Measurements from ENCODE around the gene PDE6A. TPM values are rescaled to one million over a fixed set of nuclear protein-coding genes. Genes with fewer than 3 reads are reported as not detected.

PDE6A gene
- polyA plus RNA-seq, 4 donors = 0.09 to 0.13 (median 0.11) TPM

- DNase-seq (ENCODE audit: low read depth in 4 of 4, low spot score in 3 of 4) = no peak
Observed at GRCh38 chr5:149823375-149823774, 121.2 kb downstream of the PDE6A start.

GRCh38 chr5:149822301-149822700 is 122.3 kb downstream of the PDE6A start:
- DNase-seq (ENCODE audit: low read depth in 4 of 4, low spot score in 3 of 4) = no peak

GRCh38 chr5:149820536-149821510 is 123.8 kb downstream of the PDE6A start:
- no peak for DNase-seq (ENCODE audit: low read depth in 4 of 4, low spot score in 3 of 4)

DNA sequence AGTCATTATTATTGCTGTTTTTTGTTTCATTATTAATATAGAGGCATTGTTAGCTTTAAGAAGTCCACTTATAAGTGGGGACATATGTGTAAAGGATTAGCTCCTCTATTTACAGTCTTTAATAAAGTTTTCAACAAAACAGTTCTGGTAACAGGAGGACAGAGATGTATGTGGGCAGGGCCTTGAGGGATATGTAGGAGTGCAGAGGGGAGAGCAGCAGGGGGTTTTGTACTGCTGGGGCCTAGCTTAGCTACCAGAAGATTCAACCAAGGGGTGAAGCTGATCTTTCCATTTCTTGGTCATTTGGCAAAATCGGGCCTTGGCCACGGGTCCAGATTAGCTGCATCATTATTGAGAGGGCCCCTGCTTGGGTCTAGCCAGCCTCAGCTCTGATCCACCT is 124.6 kb downstream of the PDE6A start:
- DNase-seq (ENCODE audit: low read depth in 4 of 4, low spot score in 3 of 4) = no peak

- no peak for DNase-seq (ENCODE audit: low read depth in 4 of 4, low spot score in 3 of 4)
Observed at GRCh38 chr5:149818116-149818515, 126.5 kb downstream of the PDE6A start.

- DNase-seq (ENCODE audit: low read depth in 4 of 4, low spot score in 3 of 4) = no peak
Observed at GRCh38 chr5:149817539-149818060, 127.0 kb downstream of the PDE6A start.

DNA sequence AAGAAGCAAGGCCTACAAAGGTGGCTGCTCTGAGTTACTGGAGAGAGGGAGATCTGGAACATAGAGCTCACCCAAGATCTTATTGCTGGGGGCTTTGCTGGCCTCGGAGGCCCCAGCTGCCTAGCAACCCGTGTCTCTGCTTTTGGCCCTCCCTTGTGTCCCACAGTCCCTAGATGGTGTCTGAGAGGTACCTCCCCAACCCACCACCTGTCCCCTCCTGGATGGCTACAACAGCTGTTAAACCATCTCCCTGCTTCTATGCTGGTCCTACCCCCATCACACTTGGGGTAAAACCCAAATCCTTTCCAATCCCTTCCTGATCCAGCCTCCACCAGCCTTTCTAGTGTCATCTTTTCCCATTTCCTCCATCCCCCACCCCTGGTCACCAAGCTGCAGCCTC is 127.9 kb downstream of the PDE6A start:
- DNase-seq (ENCODE audit: low read depth in 4 of 4, low spot score in 3 of 4) = no peak

- no peak for DNase-seq (ENCODE audit: low read depth in 4 of 4, low spot score in 3 of 4)
Observed at GRCh38 chr5:149811453-149811852, 133.1 kb downstream of the PDE6A start.

- DNase-seq (ENCODE audit: low read depth in 4 of 4, low spot score in 3 of 4) = no peak
Observed at GRCh38 chr5:149810856-149811255, 133.7 kb downstream of the PDE6A start.

GRCh38 chr5:149809931-149810691 is 134.5 kb downstream of the PDE6A start:
- DNase-seq (ENCODE audit: low read depth in 4 of 4, low spot score in 3 of 4) = no peak

DNA sequence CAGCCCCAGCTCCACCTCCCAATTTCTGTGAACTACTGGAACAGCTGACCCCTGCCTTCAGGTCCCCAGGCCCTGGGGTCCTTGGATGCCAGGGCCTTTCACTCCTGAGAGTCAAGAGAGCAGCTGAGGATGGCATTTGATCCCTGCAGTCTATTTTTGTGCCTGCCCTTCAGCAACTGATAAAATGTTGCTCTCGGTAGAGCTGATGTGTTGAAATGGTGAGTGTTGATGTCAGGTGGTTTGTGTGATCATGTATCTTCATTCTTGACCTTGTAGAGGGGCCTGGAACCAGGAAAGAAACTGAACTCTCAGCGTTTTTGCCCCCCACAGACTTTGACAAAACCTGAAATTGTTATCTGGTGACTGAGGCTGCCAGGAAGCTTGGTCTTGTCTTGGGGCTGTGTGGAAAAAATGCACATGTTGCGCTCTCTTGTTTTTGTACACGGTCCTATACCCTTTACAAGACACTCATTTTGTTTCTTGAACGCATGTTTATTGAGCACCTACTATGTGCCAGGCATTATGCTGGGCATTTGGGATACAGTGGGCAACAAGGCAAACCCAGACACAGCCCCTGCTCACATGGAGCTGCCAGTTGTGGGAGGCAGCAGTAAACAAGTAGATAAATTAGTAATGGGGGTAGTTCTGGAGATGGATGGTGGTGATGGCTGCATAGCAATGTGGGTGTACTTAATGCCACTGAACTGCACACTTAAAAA is 136.2 kb downstream of the PDE6A start:
- DNase-seq (ENCODE audit: low read depth in 4 of 4, low spot score in 3 of 4) = no peak

Other genes with a start within 250 kb of the PDE6A start
- gene PPARGC1B, start 214.5 kb downstream of the PDE6A start, polyA plus RNA-seq (ENCODE audit: insufficient read length in 4 of 4) = 1 to 10 TPM; 1.2 to 1.7 (median 1.3) TPM
- gene SLC26A2, start 16.0 kb upstream of the PDE6A start, polyA plus RNA-seq (ENCODE audit: insufficient read length in 4 of 4) = 10 to 100 TPM; 17.1 to 21.2 (median 20.6) TPM
- 1 to 10 TPM; 6.2 to 8.1 (median 6.9) TPM for gene TIGD6, start 55.9 kb upstream of the PDE6A start, polyA plus RNA-seq (ENCODE audit: insufficient read length in 4 of 4)
- gene HMGXB3, start 55.9 kb upstream of the PDE6A start, polyA plus RNA-seq (ENCODE audit: insufficient read length in 4 of 4) = 10 to 100 TPM; 26.3 to 34.0 (median 29.9) TPM
- 10 to 100 TPM; 14.7 to 15.5 (median 15.0) TPM for gene CSF1R, start 141.8 kb upstream of the PDE6A start, polyA plus RNA-seq (ENCODE audit: insufficient read length in 4 of 4)
- 100 to 1,000 TPM; 143 to 185 (median 155) TPM for gene PDGFRB, start 211.1 kb upstream of the PDE6A start, polyA plus RNA-seq (ENCODE audit: insufficient read length in 4 of 4)
- gene CDX1, start 222.0 kb upstream of the PDE6A start, polyA plus RNA-seq (ENCODE audit: insufficient read length in 4 of 4) = 1 to 10 TPM in 1 of 4 donors, under 1 TPM in 3; 0.64 to 1.0 (median 0.76) TPM
- under 1 TPM in 3 of 4 donors, not detected in 1; 0.06 to 0.08 (median 0.06) TPM for gene SLC6A7, start 245.3 kb upstream of the PDE6A start, polyA plus RNA-seq (ENCODE audit: insufficient read length in 4 of 4)

Measured in right renal pelvis (tissue), 4 donors.